Ishikawa (cell line): ENCODE results near the gene PPP1R13L.

Experiments used
- CEBPB ChIP-seq: IDR thresholded peaks from 2 replicates; pipeline ENCODE4 v1.6.1; 2012
- CREB1 ChIP-seq: IDR thresholded peaks from 2 replicates; pipeline ENCODE4 v1.6.1; 2012; ENCODE audit warnings: low read depth
- EGR1 ChIP-seq: IDR thresholded peaks from 2 replicates; pipeline ENCODE4 v1.6.1; 2012
- EP300 ChIP-seq: IDR thresholded peaks from 2 replicates; pipeline ENCODE4 v1.6.1; 2012; ENCODE audit warnings: borderline replicate concordance
- FOXM1 ChIP-seq: IDR thresholded peaks from 2 replicates; pipeline ENCODE4 v1.6.1; 2012; ENCODE audit warnings: low read depth, borderline replicate concordance
- NFIC ChIP-seq: IDR thresholded peaks from 2 replicates; pipeline ENCODE4 v1.6.1; 2012
- RAD21 ChIP-seq: IDR thresholded peaks from 2 replicates; pipeline ENCODE4 v1.6.1; 2012; ENCODE audit warnings: low read depth
- TAF1 ChIP-seq: IDR thresholded peaks from 2 replicates; pipeline ENCODE4 v1.6.1; 2012; ENCODE audit warnings: low read depth, mild to moderate bottlenecking
- TCF12 ChIP-seq: IDR thresholded peaks from 2 replicates; pipeline ENCODE4 v1.6.1; 2012; ENCODE audit warnings: low read depth
- TEAD4 ChIP-seq: IDR thresholded peaks from 2 replicates; pipeline ENCODE4 v1.6.1; 2012
- YY1 ChIP-seq: IDR thresholded peaks from 2 replicates; pipeline ENCODE4 v1.6.1; 2012; ENCODE audit warnings: low read depth
- ZBTB7A ChIP-seq: IDR thresholded peaks from 2 replicates; pipeline ENCODE4 v1.6.1; 2012; ENCODE audit warnings: low read depth
- TF ChIP-seq, protein P1 (sequence below): IDR thresholded peaks from 2 replicates; pipeline ENCODE4 v1.6.1; 2012; ENCODE audit warnings: low read depth, mild to moderate bottlenecking
- TF ChIP-seq, protein P2 (sequence below): IDR thresholded peaks from 2 replicates; pipeline ENCODE4 v1.6.1; 2012
- TF ChIP-seq, protein P3 (sequence below): IDR thresholded peaks from 2 replicates; pipeline ENCODE4 v1.6.1; 2012

Gene PPP1R13L

DNA sequence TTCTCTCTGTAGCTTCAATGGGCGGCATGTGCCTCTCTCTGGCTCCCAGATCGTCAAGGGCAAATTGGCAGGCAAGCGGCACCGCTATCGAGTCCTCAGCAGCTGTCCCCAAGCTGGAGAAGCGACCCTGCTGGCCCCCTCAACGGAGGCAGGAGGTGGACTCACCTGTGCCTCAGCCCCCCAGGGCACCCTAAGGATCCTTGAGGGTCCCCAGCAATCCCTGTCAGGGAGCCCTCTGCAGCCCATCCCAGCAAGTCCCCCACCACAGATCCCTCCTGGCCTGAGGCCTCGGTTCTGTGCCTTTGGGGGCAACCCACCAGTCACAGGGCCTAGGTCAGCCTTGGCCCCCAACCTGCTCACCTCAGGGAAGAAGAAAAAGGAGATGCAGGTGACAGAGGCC lies 3.3 kb upstream of the PPP1R13L start:
- no peak for TF ChIP-seq YY1

DNA sequence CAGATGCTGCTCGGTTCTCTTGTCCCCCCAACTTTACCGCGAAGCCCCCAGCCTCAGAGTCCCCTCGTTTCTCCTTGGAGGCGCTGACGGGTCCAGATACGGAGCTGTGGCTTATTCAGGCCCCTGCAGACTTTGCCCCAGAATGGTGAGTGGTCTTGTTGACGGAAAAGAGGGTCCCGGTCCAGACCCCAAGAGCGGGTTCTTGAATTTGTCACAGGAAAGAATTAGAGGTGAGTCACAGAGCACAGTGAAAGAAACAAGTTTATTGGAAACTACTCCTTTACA lies 2.2 kb upstream of the PPP1R13L start:
- TF ChIP-seq FOXM1 (no peak), YY1 (no peak), CEBPB (no peak), TCF12 (no peak), ZBTB7A (no peak), EGR1 (no peak), CREB1 (no peak)

DNA sequence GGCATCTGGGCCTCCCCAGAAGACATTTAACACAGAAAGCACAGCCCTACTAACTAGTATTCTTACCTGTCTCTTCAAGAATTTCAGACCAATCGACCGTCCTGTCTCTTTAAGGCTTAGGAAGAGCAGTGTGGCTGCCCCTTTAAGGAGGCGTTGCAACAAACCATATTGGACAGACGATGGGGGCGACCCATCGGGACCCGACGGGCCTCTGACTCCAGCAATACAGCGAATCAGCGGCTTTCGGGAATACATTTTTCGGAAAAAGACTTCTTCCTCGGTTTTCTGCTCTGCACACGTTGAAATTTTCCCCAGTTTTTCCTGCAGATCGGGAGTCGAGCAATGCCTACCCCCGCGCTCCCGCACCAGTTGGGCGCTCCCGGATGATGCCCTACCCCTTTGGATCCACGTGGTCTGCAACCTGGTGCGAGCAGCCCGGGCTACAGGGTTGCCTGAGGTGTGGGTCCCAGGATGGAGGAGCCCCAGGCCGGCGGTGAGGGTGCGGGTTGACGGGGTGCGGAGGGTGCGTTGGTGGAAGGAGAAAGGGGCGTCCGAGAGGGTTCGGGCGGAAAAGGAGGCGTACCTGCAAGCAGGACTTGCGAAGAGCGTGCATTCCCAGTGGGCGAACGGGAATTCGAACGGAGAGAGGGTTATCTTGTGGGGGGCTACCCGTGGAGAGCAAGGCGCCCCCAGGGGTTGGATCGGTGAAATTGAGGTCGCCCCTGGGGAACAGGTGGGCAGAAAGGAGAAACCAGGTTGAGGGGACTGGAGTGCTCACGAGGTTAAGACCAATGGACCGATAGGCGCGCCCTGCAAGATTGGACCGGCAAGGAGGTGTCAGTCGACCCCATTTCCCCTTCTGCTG lies 1.6 kb upstream of the PPP1R13L start, which contains the start of gene POLR1G:
TSS of gene POLR1G (plus strand) at position 419 of the 865 bp plus-strand sequence. CDS start at position 472, 53 bp downstream.
- peak; percentile 28; the same call in 1 of the 2 replicates for TF ChIP-seq YY1
- TF ChIP-seq RAD21 = no peak
- peak; percentile 31; the same call in 1 of the 2 replicates for TF ChIP-seq CEBPB
- 0 out of 2 replicates have a peak, but pooled peaks have one; percentile 60 for TF ChIP-seq ZBTB7A
- TF ChIP-seq, protein P1, sequence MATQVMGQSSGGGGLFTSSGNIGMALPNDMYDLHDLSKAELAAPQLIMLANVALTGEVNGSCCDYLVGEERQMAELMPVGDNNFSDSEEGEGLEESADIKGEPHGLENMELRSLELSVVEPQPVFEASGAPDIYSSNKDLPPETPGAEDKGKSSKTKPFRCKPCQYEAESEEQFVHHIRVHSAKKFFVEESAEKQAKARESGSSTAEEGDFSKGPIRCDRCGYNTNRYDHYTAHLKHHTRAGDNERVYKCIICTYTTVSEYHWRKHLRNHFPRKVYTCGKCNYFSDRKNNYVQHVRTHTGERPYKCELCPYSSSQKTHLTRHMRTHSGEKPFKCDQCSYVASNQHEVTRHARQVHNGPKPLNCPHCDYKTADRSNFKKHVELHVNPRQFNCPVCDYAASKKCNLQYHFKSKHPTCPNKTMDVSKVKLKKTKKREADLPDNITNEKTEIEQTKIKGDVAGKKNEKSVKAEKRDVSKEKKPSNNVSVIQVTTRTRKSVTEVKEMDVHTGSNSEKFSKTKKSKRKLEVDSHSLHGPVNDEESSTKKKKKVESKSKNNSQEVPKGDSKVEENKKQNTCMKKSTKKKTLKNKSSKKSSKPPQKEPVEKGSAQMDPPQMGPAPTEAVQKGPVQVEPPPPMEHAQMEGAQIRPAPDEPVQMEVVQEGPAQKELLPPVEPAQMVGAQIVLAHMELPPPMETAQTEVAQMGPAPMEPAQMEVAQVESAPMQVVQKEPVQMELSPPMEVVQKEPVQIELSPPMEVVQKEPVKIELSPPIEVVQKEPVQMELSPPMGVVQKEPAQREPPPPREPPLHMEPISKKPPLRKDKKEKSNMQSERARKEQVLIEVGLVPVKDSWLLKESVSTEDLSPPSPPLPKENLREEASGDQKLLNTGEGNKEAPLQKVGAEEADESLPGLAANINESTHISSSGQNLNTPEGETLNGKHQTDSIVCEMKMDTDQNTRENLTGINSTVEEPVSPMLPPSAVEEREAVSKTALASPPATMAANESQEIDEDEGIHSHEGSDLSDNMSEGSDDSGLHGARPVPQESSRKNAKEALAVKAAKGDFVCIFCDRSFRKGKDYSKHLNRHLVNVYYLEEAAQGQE = no peak
- TF ChIP-seq, protein P2, sequence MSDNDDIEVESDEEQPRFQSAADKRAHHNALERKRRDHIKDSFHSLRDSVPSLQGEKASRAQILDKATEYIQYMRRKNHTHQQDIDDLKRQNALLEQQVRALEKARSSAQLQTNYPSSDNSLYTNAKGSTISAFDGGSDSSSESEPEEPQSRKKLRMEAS = peak; percentile 94
- TF ChIP-seq, protein P3, sequence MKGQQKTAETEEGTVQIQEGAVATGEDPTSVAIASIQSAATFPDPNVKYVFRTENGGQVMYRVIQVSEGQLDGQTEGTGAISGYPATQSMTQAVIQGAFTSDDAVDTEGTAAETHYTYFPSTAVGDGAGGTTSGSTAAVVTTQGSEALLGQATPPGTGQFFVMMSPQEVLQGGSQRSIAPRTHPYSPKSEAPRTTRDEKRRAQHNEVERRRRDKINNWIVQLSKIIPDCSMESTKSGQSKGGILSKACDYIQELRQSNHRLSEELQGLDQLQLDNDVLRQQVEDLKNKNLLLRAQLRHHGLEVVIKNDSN = peak; percentile 92
- TF ChIP-seq FOXM1 = no peak
- TF ChIP-seq TAF1 = peak; percentile 89
- TF ChIP-seq NFIC = no peak
- no peak for TF ChIP-seq EGR1
- TF ChIP-seq EP300 = peak; percentile 77; the same call in 1 of the 2 replicates
- peak; percentile 29; the same call in 1 of the 2 replicates for TF ChIP-seq TCF12
- TF ChIP-seq CREB1 = 0 out of 2 replicates have a peak, but pooled peaks have one; percentile 26
- TF ChIP-seq TEAD4 = no peak

DNA sequence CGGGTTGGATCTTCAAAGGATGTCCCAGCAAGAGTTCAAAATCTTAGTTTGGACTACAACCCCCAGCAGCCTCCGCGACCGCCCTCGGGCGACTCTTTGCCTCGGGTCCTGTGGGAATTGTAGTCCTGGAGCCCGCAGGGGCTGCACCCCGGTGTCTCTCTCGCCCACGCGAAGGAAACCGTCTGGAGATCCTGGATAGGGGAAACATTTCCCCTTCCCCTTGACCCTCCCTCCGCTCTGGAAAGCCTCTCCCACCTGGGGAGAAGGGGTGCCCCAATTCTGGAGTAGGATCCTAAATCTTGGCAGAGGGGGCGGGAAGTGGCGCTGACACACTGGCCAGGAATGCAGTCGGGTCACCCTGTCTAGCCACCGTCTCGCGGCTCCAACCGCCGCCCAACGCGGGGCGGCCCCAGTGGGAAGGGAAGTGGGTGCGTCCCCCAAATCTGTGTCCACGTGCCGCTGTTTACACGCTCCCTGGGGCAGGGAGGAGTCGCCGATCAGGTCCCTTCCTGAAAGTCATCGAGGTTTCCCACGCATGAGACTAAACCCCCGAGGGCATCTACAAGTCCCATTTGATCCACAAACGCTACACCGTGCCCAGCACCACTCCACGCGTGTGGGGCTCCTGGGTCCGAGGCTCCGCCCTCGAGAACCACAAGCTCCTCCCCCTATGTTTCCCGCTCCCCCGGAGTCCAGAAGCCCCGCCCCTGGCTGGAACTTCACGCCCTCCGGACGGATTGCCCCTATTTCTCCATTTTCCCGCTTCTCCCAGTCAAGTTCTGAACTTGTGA lies 761 bp upstream of the PPP1R13L start:
- peak; percentile 98 for TF ChIP-seq TEAD4
- TF ChIP-seq ZBTB7A = no peak; the same call in 1 of the 2 replicates
- TF ChIP-seq, protein P1 = no peak
- no peak for TF ChIP-seq YY1
- no peak for TF ChIP-seq TAF1
- TF ChIP-seq EP300 = peak; percentile 78; the same call in 1 of the 2 replicates
- no peak for TF ChIP-seq CREB1
- TF ChIP-seq, protein P2 = peak; percentile 90
- no peak for TF ChIP-seq FOXM1
- TF ChIP-seq NFIC = peak; percentile 81
- TF ChIP-seq EGR1 = peak; percentile 94
- no peak for TF ChIP-seq CEBPB
- TF ChIP-seq, protein P3 = peak; percentile 82
- no peak; the same call in 1 of the 2 replicates for TF ChIP-seq RAD21
- TF ChIP-seq TCF12 = peak; percentile 81; the same call in 1 of the 2 replicates

DNA sequence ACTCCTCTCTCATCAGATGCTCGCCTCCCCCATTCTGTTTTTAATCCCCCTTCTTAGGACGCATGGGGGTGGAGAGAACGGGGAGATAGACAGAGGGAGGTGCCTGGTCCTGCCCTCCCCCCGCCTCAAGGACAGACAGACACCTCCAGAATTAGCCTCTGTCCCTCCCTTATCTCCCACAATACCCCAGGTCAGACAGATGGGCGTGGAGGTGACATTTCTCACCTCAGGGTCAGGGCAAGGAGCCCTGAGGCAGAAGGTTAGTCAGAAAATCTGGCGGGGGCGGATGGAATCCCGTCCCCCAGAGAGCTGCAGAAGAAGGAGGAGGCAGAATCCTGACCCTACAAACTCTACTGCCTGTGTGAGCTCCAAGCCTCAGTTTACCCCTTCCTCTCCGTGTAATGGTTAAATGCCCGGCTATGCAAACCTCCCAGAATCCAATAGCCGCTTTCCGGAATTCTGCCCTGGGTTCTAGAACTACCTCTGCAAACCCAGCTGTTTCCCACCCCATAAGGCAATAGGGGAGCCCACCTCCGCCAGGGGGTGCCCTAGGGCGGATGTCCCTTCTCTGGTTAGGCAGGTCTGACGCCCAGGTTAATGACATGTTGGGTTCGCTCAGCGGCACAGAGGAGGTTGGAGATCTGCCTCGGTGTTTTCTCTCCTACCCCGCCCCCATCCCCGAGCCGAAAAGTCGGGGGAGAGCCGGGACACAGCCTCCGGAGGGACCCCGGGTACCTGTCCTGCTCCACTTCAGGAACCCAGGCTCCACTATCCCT lies 900 bp downstream of the PPP1R13L start:
- TF ChIP-seq, protein P3 = no peak
- no peak for TF ChIP-seq CEBPB
- no peak for TF ChIP-seq CREB1
- TF ChIP-seq RAD21 = peak; percentile 32; the same call in 1 of the 2 replicates
- TF ChIP-seq YY1 = no peak
- 0 out of 2 replicates have a peak, but pooled peaks have one; percentile 41 for TF ChIP-seq ZBTB7A
